T-helper 2 cell (primary cell): ENCODE results near the gene ACOT7.
"Not testable (repeated sequence)": the region's sequence is repeated elsewhere in the genome, so short reads cannot be mapped to it uniquely, and the experiment has no call there.

Experiments
- DNase-seq, 5 experiments: peaks; one replicate each; pipeline versions ENCODE4 v3.0.0 to v3.0.0-alpha.2; 2012 to 2022

ACOT7 gene

DNA sequence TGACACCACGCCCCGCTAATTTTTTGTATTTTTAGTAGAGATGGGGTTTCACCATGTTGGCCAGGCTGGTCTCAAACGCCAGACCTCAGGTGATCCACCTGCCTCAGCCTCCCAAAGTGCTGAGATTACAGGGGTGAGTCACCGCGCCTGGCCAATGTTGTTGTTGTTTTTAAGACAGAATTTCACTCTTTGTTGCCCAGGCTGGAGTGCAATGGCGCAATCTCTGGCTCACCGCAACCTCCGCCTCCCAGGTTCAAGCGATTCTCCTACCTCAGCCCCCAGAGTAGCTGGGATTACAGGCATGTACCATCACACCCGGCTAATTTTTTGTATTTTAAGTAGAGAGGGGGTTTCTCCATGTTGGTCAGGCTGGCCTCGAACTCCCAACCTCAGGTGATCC is 173.9 kb downstream of the ACOT7 start:
- DNase-seq = not testable (repeated sequence)

- no peak for DNase-seq
These were observed 175.0 kb downstream of the ACOT7 start for GRCh38 chr1:6218375-6219164.
